IMR-90 (cell line): ENCODE measurements around the gene MS4A6E. TPM values are rescaled to one million over a fixed set of nuclear protein-coding genes. Genes with fewer than 3 reads are reported as not detected.

Source experiments
- ATAC-seq: fragments of 200-7000 bp; cut with Tn5 transposase; 2 replicates; pipeline ENCODE4 v1.9.1; 2020; ENCODE audit warnings: low read depth, mild to moderate bottlenecking, moderate library complexity
- BruUV-seq: library from RNA; stranded (reverse); fragments of 400-500 nt; replicated peaks from 2 replicates; lab custom pipeline; 2021; lab: Mats Ljungman, UMichigan
- CTCF ChIA-PET: fragments of 300-600 bp; formaldehyde crosslinking; extraction: SDS; loops from one replicate; lab custom pipeline; 2021; ENCODE audit warnings: antibody characterized with exemption; lab: Yijun Ruan, JAX
- POLR2A ChIA-PET: fragments of 300-600 bp; sonication (Branson Sonifier 250); formaldehyde crosslinking; loops from one replicate; lab custom pipeline; 2022; ENCODE audit warnings: antibody characterized with exemption; ENCODE audit not compliant: unreplicated experiment; lab: Charles Lee
- DNase-seq: peaks from one replicate; pipeline ENCODE4 v3.0.0; 2013
- H2AFZ ChIP-seq: replicated peaks from 2 replicates; pipeline ENCODE3; 2013; ENCODE audit warnings: low read length, mild to moderate bottlenecking; ENCODE audit not compliant: poor library complexity
- H2AK5ac ChIP-seq: 2 replicates; pipeline ENCODE4 v1.6.1; 2013; ENCODE audit warnings: low read depth, low read length, inconsistent platforms
- H2AK9ac ChIP-seq: replicated peaks from 2 replicates; pipeline ENCODE3; 2013; ENCODE audit warnings: mild to moderate bottlenecking, low read depth, low read length, moderate library complexity; ENCODE audit not compliant: poor library complexity
- H2BK120ac ChIP-seq: 2 replicates; pipeline ENCODE4 v1.6.1; 2013; ENCODE audit warnings: low read depth, low read length, inconsistent platforms
- H2BK15ac ChIP-seq: 3 replicates; pipeline ENCODE4 v1.6.1; 2013; ENCODE audit warnings: low read depth, low read length, inconsistent platforms
- H2BK20ac ChIP-seq: 2 replicates; pipeline ENCODE4 v1.6.1; 2013; ENCODE audit warnings: low read depth, mild to moderate bottlenecking, inconsistent platforms, low read length, moderate library complexity
- H2BK5ac ChIP-seq: 2 replicates; pipeline ENCODE4 v1.6.1; 2013; ENCODE audit warnings: mild to moderate bottlenecking, low read depth, low read length, inconsistent platforms; ENCODE audit not compliant: poor library complexity, severe bottlenecking
- H3K14ac ChIP-seq: replicated peaks from 2 replicates; pipeline ENCODE4 v1.6.1; 2013; ENCODE audit warnings: low read depth, low read length, inconsistent platforms
- H3K18ac ChIP-seq: 2 replicates; pipeline ENCODE4 v1.6.1; 2013; ENCODE audit warnings: low read depth, low read length, control low read depth
- H3K23ac ChIP-seq: 2 replicates; pipeline ENCODE4 v1.6.1; 2013; ENCODE audit warnings: low read depth, low read length, inconsistent platforms
- H3K27ac ChIP-seq: 2 replicates; pipeline ENCODE4 v1.5.1; 2013; ENCODE audit warnings: mild to moderate bottlenecking, control low read depth, low read length; ENCODE audit not compliant: insufficient read depth
- H3K27me3 ChIP-seq: 2 replicates; pipeline ENCODE4 v1.6.1; 2013; ENCODE audit warnings: low read length; ENCODE audit not compliant: control insufficient read depth, insufficient read depth
- H3K36me3 ChIP-seq: 2 replicates; pipeline ENCODE4 v1.6.1; 2013; ENCODE audit warnings: low read length, mixed read lengths; ENCODE audit not compliant: control insufficient read depth, insufficient read depth
- H3K4ac ChIP-seq: 2 replicates; pipeline ENCODE4 v1.6.1; 2013; ENCODE audit warnings: low read depth, low read length, inconsistent platforms
- H3K4me1 ChIP-seq: 2 replicates; pipeline ENCODE4 v1.6.1; 2013; ENCODE audit warnings: low read length, mixed read lengths; ENCODE audit not compliant: control insufficient read depth, insufficient read depth
- H3K4me2 ChIP-seq: 2 replicates; pipeline ENCODE4 v1.6.1; 2013; ENCODE audit warnings: low read depth, mild to moderate bottlenecking, control low read depth, low read length, moderate library complexity
- H3K4me3 ChIP-seq: 2 replicates; pipeline ENCODE4 v1.5.1; 2013; ENCODE audit warnings: low read depth, mild to moderate bottlenecking, control low read depth, low read length, moderate library complexity; ENCODE audit not compliant: insufficient read depth
- H3K56ac ChIP-seq: 2 replicates; pipeline ENCODE4 v1.6.1; 2013; ENCODE audit warnings: low read length, inconsistent platforms; ENCODE audit not compliant: insufficient read depth; ENCODE audit errors: extremely low read depth
- H3K79me1 ChIP-seq, 2 experiments: 2 replicates each; pipeline ENCODE4 v1.6.1; 2013; ENCODE audit warnings: low read length in 2 of 2, inconsistent platforms in 1 of 2, low read depth in 1 of 2
- H3K9ac ChIP-seq: 2 replicates; pipeline ENCODE4 v1.6.1; 2013; ENCODE audit warnings: low read depth, low read length, control low read depth
- H3K9me1 ChIP-seq: 2 replicates; pipeline ENCODE4 v1.6.1; 2013; ENCODE audit warnings: low read length, inconsistent platforms; ENCODE audit not compliant: insufficient read depth
- H3K9me3 ChIP-seq: 2 replicates; pipeline ENCODE4 v1.6.1; 2013; ENCODE audit warnings: low read length; ENCODE audit not compliant: control insufficient read depth, insufficient read depth
- H4K20me1 ChIP-seq: 2 replicates; pipeline ENCODE4 v1.6.1; 2013; ENCODE audit warnings: low read length, inconsistent platforms; ENCODE audit not compliant: insufficient read depth
- H4K5ac ChIP-seq: 2 replicates; pipeline ENCODE4 v1.6.1; 2013; ENCODE audit warnings: mild to moderate bottlenecking, low read depth, low read length, control low read depth
- H4K8ac ChIP-seq, 2 experiments: 2 replicates each; pipeline ENCODE4 v1.6.1; 2013; ENCODE audit warnings: low read depth in 2 of 2, low read length in 2 of 2, control low read depth in 1 of 2, inconsistent platforms in 1 of 2
- H4K91ac ChIP-seq: 2 replicates; pipeline ENCODE4 v1.6.1; 2013; ENCODE audit warnings: low read depth, low read length, inconsistent platforms; ENCODE audit not compliant: insufficient read depth
- BHLHE40 ChIP-seq: fragments of 150-350 bp; IDR thresholded peaks from 2 replicates; pipeline ENCODE4 v1.6.1; 2016; ENCODE audit warnings: mild to moderate bottlenecking, low read depth, low read length
- CEBPB ChIP-seq: IDR thresholded peaks from 2 replicates; pipeline ENCODE4 v1.6.1; 2012; ENCODE audit warnings: low read depth, low read length, improper control_type of control experiment
- CHD1 ChIP-seq: IDR thresholded peaks from 2 replicates; pipeline ENCODE4 v1.6.1; 2012; ENCODE audit warnings: low read depth, low read length, improper control_type of control experiment
- CTCF ChIP-seq: conservative IDR thresholded peaks from 2 replicates; pipeline ENCODE4 v1.5.1; 2012; ENCODE audit warnings: mild to moderate bottlenecking, low read depth, low read length, improper control_type of control experiment
- ELK1 ChIP-seq: fragments of 150-350 bp; IDR thresholded peaks from 2 replicates; pipeline ENCODE4 v1.6.1; 2016; ENCODE audit warnings: low read depth, mild to moderate bottlenecking, low read length, moderate library complexity, borderline replicate concordance
- FOS ChIP-seq: fragments of 150-350 bp; IDR thresholded peaks from 2 replicates; pipeline ENCODE4 v1.6.1; 2016; ENCODE audit warnings: low read depth, low read length
- MAFK ChIP-seq: IDR thresholded peaks from 2 replicates; pipeline ENCODE4 v1.6.1; 2012; ENCODE audit warnings: low read depth, low read length, improper control_type of control experiment
- MXI1 ChIP-seq: IDR thresholded peaks from 2 replicates; pipeline ENCODE4 v1.6.1; 2012; ENCODE audit warnings: low read depth, mild to moderate bottlenecking, low read length, moderate library complexity, borderline replicate concordance
- NFE2L2 ChIP-seq: fragments of 150-350 bp; IDR thresholded peaks from 2 replicates; pipeline ENCODE4 v1.6.1; 2016; ENCODE audit warnings: low read depth, mild to moderate bottlenecking, low read length
- POLR2A ChIP-seq: IDR thresholded peaks from 2 replicates; pipeline ENCODE4 v1.6.1; 2012; ENCODE audit warnings: mild to moderate bottlenecking, low read depth, low read length
- RAD21 ChIP-seq: IDR thresholded peaks from 2 replicates; pipeline ENCODE4 v1.6.1; 2012; ENCODE audit warnings: low read length, improper control_type of control experiment
- RCOR1 ChIP-seq: IDR thresholded peaks from 2 replicates; pipeline ENCODE4 v1.6.1; 2012; ENCODE audit warnings: mild to moderate bottlenecking, low read length, improper control_type of control experiment; ENCODE audit not compliant: insufficient replicate concordance
- RFX5 ChIP-seq: IDR thresholded peaks from 2 replicates; pipeline ENCODE4 v1.8.0; 2012; ENCODE audit warnings: low read depth, mild to moderate bottlenecking, low read length, moderate library complexity
- SMC3 ChIP-seq: fragments of 150-350 bp; IDR thresholded peaks from 2 replicates; pipeline ENCODE4 v1.6.1; 2016; ENCODE audit warnings: low read depth, mild to moderate bottlenecking, antibody characterized with exemption, low read length, moderate library complexity
- USF2 ChIP-seq: fragments of 150-350 bp; IDR thresholded peaks from 2 replicates; pipeline ENCODE4 v1.6.1; 2017; ENCODE audit warnings: mild to moderate bottlenecking, antibody characterized with exemption, low read length, low read depth
- WGBS, 2 experiments: methylation state at CpG; one replicate each; pipeline versions ENCODE4 v1.1.5 to v1.1.7; 2013; ENCODE audit warnings: missing lambda C conversion rate in 2 of 2; ENCODE audit not compliant: insufficient read length in 1 of 2; ENCODE audit errors: extremely low coverage in 2 of 2; 5-methylcytosine and 5-hydroxymethylcytosine counted together
- dilution Hi-C: fragments of 300-500 bp; cut with HindIII; formaldehyde crosslinking; loops from one replicate; pipeline ENCODE4 v1.14.3; 2018; ENCODE audit warnings: low sequenced_read_pairs; ENCODE audit not compliant: unreplicated experiment
- in situ Hi-C: fragments of 300-500 bp; cut with MboI; formaldehyde crosslinking; loops from 3 replicates; pipeline ENCODE4 v1.14.3; 2019; ENCODE audit warnings: low sequenced_read_pairs, inconsistent platforms, mixed read lengths
- intact Hi-C: fragments of 100-400 bp; cut with micrococcal nuclease; formaldehyde crosslinking; loops from 2 replicates; pipeline ENCODE4 v1.10.0; 2022
- polyA plus RNA-seq, 3 experiments: library from polyadenylated mRNA; depleted of rRNA; stranded (reverse); fragments of >200 nt; gene quantifications; 2 replicates each; pipeline ENCODE4 v1.2.3, GENCODE V29; 2012; ENCODE audit warnings: low replicate concordance in 1 of 3
- total RNA-seq: library from RNA; depleted of rRNA; stranded (reverse); fragments of >200 nt; gene quantifications from 2 replicates; pipeline ENCODE4 v1.2.3, GENCODE V29; 2012

The MS4A6E gene
- total and polyA plus RNA-seq, 2 of the 4 experiments (the other 2 are of a cell fraction) = not detected

- in situ Hi-C loops = no loop called here
- no CpG with 5 or more reads among the region's 2 CpGs for WGBS, 2 experiments
These were observed 40.0 kb downstream of the MS4A6E start for GRCh38 chr11:60367009-60367408.

More at GRCh38 chr11:60367009-60367408, 40.0 kb downstream of the MS4A6E start:
- Histone ChIP-seq H2BK120ac (no peak overlapping the region), H3K4me3 (no peak overlapping the region), H4K20me1 (no peaks in the 10 kb centered on the region), H2BK15ac (no peak overlapping the region), H2AK9ac (no peak overlapping the region), H3K79me1 (no peaks in the 10 kb centered on the region), H3K18ac (no peak overlapping the region), H3K4me1 (no peaks in the 10 kb centered on the region), H4K91ac (no peak overlapping the region), H3K9me3 (no peaks in the 10 kb centered on the region), H3K4ac (no peak overlapping the region), H3K56ac (no peak overlapping the region), H3K36me3 (no peaks in the 10 kb centered on the region), H2BK20ac (no peak overlapping the region), H3K27me3 (no peaks in the 10 kb centered on the region), H4K8ac (no peak overlapping the region), H2BK5ac (no peak overlapping the region), H4K5ac (no peak overlapping the region), H3K27ac (no peak overlapping the region), H2AFZ (no peak overlapping the region), H2AK5ac (no peak overlapping the region), H3K23ac (no peak overlapping the region), H3K4me2 (no peak overlapping the region), H3K9ac (no peak overlapping the region), H3K9me1 (no peaks in the 10 kb centered on the region), H3K14ac (no peak overlapping the region)
- TF ChIP-seq CHD1 (no peak), CEBPB (no peak), ELK1 (no peak), CTCF (no peak), MXI1 (no peak), FOS (no peak), MAFK (no peak), SMC3 (no peak), NFE2L2 (no peak), RFX5 (no peak), RCOR1 (no peak), POLR2A (no peak), RAD21 (no peak), USF2 (no peak), BHLHE40 (no peak)
- ChIA-PET POLR2A (no interaction called here), CTCF (no interaction called here)
- no TSS peak for BruUV-seq
- intact Hi-C loops = no loop called here
- dilution Hi-C loops = no loop called here
- ATAC-seq (no peak), DNase-seq (no peak)
